GM10847 (cell line): ENCODE measurements around the gene UNC45B.

ENCODE experiments used
- POLR2A ChIP-seq: IDR thresholded peaks from 2 replicates; pipeline ENCODE4 v1.6.1; 2011; ENCODE audit not compliant: insufficient read length; ENCODE audit errors: extremely low read depth

UNC45B gene

DNA sequence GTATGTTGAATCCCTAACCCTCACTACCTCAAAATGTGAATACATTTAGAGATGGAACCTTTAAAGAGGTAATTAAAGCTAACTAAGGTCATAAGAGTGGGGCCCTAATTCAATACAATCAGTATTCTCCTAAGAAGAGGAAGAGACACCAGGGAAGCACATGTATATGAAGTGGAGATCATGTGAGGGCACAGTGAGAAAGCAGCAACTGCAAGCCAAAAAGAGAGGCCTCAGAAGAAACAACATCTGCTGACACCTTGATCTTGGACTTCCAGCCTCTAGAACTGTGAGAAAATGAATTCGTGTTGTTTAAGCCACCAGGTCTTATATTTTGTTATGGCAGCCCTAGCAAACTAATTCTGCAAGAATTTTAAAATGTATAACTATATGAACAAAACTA, 82.0 kb downstream of the UNC45B start:
- TF ChIP-seq POLR2A, result no peak

DNA sequence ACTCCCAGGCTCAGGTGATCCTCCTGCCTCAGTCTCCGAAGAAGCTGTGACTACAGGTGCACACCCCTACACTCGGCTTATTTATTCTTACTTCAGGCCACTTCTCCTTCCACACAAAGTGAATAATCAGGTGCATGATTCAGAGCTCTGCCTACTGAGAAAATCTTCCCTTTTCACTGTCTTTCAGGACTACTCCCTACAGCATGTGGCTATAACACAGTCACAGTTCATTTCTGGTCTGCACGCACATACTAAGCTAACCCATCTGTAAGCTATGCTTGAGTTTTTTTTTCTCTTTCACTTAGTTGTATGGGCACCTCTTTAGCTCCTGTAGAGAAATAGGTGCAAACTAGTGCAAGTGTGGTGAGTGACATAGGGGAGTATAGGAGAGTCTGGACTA, 87.7 kb downstream of the UNC45B start:
- no peak for TF ChIP-seq POLR2A

DNA sequence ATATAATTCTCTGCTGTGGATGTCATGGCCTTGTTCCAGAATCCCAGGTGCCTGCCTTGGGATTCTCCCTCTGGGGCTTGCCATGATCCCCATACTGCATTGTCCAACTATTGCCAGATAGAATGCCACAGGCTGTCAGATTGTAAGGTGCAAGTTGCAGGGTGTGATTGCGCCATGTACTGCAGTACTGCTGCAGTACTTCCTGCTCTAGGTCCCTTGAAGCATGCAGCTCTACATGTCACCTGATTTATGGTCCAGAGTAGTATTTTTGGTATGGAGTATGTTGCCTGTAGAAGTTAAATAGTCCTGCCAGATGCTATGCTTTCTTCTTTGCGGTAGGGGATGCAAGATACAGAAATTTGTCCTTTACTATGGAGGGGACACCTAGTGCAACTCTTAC, 88.3 kb downstream of the UNC45B start:
- no peak for TF ChIP-seq POLR2A

DNA sequence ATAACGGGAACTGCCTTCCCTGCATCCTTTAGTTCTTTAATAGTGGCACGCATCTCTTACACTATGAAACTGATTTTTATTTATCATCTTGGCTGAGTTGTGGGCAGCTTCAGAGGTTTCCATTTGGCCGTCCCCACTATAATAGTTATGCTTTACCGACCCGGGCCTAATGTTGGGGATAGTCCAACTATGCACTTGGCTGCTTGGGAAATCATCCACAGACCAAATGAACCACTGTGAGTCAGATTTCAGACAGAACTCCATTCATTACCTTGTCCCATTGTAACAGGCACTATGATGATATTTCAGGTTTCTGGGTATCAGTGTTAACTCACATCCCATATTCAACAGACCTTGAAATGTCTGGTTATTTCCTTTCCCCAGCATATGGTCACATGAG, 89.2 kb downstream of the UNC45B start:
- TF ChIP-seq POLR2A, result no peak

DNA sequence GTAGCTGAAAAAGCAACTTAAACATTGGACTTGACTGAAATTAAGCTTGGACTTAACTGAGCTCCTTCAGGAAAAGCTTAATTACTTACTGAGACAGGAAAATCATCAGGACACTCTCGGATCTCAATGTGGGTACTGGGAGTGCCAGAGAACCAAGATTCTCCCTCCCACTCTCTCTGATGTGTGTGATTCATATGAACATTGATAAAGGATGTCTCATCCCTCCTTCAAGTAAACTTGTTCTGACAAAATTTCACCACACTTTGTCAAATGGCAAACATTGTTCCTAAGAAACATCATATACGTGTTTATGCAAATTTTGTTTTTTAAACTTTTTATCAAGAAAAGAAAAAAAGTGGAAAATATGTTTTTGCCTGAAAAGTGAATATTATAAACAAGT, 91.2 kb downstream of the UNC45B start:
- no peak for TF ChIP-seq POLR2A
